ENCODE measurements around the gene CPSF4.

DNA sequence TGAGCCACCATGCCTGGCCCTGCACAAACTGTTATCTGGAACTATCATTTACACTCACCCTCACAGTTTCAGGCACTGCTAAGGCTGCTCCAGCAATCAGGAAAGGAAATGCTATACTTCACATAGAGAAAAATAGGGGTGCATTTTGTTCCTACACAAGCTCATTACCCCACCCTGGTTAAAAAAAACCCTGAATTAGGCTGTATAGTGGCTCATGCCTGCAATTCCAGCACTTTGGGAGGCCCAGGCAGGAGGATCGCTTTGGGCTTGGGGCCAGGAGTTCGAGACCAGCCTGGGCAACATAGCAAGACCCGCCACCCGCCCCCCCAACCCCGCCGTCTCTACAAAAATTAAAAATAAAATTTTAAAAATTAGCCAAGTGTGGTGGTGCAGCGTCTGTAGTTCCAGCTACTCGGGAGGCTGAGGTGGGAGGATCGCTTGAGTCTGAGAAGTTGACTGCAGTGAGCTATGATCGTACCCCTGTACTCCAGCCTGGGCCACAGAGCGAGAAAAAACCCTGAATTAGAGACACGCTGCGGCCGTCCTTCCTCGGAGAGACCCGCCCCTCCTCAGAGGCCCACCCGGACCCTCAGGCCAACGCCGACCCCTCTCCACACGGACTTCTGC lies 684 bp upstream of the CPSF4 start:
- TF ChIP-seq, protein P1, sequence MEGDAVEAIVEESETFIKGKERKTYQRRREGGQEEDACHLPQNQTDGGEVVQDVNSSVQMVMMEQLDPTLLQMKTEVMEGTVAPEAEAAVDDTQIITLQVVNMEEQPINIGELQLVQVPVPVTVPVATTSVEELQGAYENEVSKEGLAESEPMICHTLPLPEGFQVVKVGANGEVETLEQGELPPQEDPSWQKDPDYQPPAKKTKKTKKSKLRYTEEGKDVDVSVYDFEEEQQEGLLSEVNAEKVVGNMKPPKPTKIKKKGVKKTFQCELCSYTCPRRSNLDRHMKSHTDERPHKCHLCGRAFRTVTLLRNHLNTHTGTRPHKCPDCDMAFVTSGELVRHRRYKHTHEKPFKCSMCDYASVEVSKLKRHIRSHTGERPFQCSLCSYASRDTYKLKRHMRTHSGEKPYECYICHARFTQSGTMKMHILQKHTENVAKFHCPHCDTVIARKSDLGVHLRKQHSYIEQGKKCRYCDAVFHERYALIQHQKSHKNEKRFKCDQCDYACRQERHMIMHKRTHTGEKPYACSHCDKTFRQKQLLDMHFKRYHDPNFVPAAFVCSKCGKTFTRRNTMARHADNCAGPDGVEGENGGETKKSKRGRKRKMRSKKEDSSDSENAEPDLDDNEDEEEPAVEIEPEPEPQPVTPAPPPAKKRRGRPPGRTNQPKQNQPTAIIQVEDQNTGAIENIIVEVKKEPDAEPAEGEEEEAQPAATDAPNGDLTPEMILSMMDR (IDR thresholded peaks at IDR 0.05): no peak
- TF ChIP-seq POLR2A (IDR thresholded peaks at IDR 0.05) (no peak), EP300 (IDR thresholded peaks at IDR 0.05) (no peak)

Data from tibial nerve (tissue), 4 donors.